GM19238 (cell line): ENCODE measurements around the gene SLIT3.

Source experiments
- DNase-seq: peaks from one replicate; pipeline ENCODE4 v3.0.0; 2011; ENCODE audit warnings: low spot score; ENCODE audit not compliant: insufficient read length

Gene SLIT3

GRCh38 chr5:169300468-169301385 lies at the start of gene SLIT3:
Gene SLIT3, minus strand, starts transcription at chr5:169301139. Its CDS starts 430 bp downstream, at chr5:169300709.
- no peak for DNase-seq

GRCh38 chr5:169350016-169350415 lies 49.1 kb upstream of the SLIT3 start:
- no peak for DNase-seq

GRCh38 chr5:169347786-169348185 lies 46.8 kb upstream of the SLIT3 start:
- DNase-seq, result no peak

- DNase-seq, result no peak
These were observed 43.7 kb upstream of the SLIT3 start for GRCh38 chr5:169344629-169345028.

- no peak for DNase-seq
These were observed 42.8 kb upstream of the SLIT3 start for GRCh38 chr5:169343766-169344165.

- DNase-seq, result no peak
These were observed 40.6 kb upstream of the SLIT3 start for GRCh38 chr5:169341556-169341955.

GRCh38 chr5:169339869-169340268 lies 38.9 kb upstream of the SLIT3 start:
- DNase-seq, result no peak

GRCh38 chr5:169336242-169336641 lies 35.3 kb upstream of the SLIT3 start:
- no peak for DNase-seq

GRCh38 chr5:169335806-169336205 lies 34.9 kb upstream of the SLIT3 start:
- DNase-seq, result no peak

- no peak for DNase-seq
These were observed 32.6 kb upstream of the SLIT3 start for GRCh38 chr5:169333518-169333917.

- no peak for DNase-seq
These were observed 30.4 kb upstream of the SLIT3 start for GRCh38 chr5:169331292-169331852.

- no peak for DNase-seq
These were observed 27.5 kb upstream of the SLIT3 start for GRCh38 chr5:169328401-169328800.

- DNase-seq, result no peak
These were observed 24.3 kb upstream of the SLIT3 start for GRCh38 chr5:169325273-169325672.

- DNase-seq, result no peak
These were observed 17.6 kb upstream of the SLIT3 start for GRCh38 chr5:169318556-169318955.

GRCh38 chr5:169307646-169308045 lies 6.7 kb upstream of the SLIT3 start:
- DNase-seq, result no peak

GRCh38 chr5:169305366-169305765 lies 4.4 kb upstream of the SLIT3 start:
- no peak for DNase-seq

- DNase-seq, result no peak
These were observed 3.2 kb upstream of the SLIT3 start for GRCh38 chr5:169304175-169304574.

- DNase-seq, result no peak
These were observed 2.2 kb upstream of the SLIT3 start for GRCh38 chr5:169303119-169303515.

GRCh38 chr5:169302491-169303118 lies 1.7 kb upstream of the SLIT3 start:
- DNase-seq, result peak; percentile 37

GRCh38 chr5:169301986-169302385 lies 1.0 kb upstream of the SLIT3 start:
- DNase-seq, result no peak

GRCh38 chr5:169301386-169301934 lies 521 bp upstream of the SLIT3 start:
- no peak for DNase-seq
